Measurements from ENCODE around the gene TCTN3. TPM values are rescaled to one million over a fixed set of nuclear protein-coding genes. Genes with fewer than 3 reads are reported as not detected.
"Not testable (repeated sequence)": the region's sequence is repeated elsewhere in the genome, so short reads cannot be mapped to it uniquely, and the experiment has no call there.

Gene TCTN3
- polyA plus RNA-seq, 1 experiment: 38.0 TPM

GRCh38 chr10:95637911-95638310, 55.8 kb downstream of the TCTN3 start:
- H3K36me3 ChIP-seq (ENCODE audit: control insufficient read depth, insufficient read depth, low read length): peaks cover 35% of the 10 kb centered on the region
- TF ChIP-seq CTCF (IDR thresholded peaks at IDR 0.05; ENCODE audit: insufficient read depth, low read depth, low read length): no peak
- no peaks in the 10 kb centered on the region for H3K27me3 ChIP-seq (ENCODE audit: control insufficient read depth, insufficient read depth, low read length)
- H3K4me3 ChIP-seq (ENCODE audit: low read depth, low read length): no peak overlapping the region
- CTCF ChIA-PET: no interaction called here
- POLR2A ChIA-PET: no interaction called here
- DNase-seq (ENCODE audit: low read depth): no peak

- Histone ChIP-seq H3K36me3 (ENCODE audit: control insufficient read depth, insufficient read depth, low read length) (peaks cover 36% of the 10 kb centered on the region), H3K4me3 (ENCODE audit: low read depth, low read length) (no peak overlapping the region), H3K27me3 (ENCODE audit: control insufficient read depth, insufficient read depth, low read length) (no peaks in the 10 kb centered on the region)
- TF ChIP-seq CTCF (IDR thresholded peaks at IDR 0.05; ENCODE audit: insufficient read depth, low read depth, low read length): no peak
- no peak for DNase-seq (ENCODE audit: low read depth)
- POLR2A ChIA-PET: no interaction called here
- CTCF ChIA-PET: no interaction called here
Observed at GRCh38 chr10:95637140-95637539, 56.6 kb downstream of the TCTN3 start.

- ChIA-PET POLR2A (no interaction called here), CTCF (interaction anchor here (0.9 to 1.6 kb wide), 5 partner anchors 18 to 392 kb away, joined by 3 to 4 read pairs (median 3); partner anchors contain the start of gene TCTN3)
- Histone ChIP-seq H3K27me3 (ENCODE audit: control insufficient read depth, insufficient read depth, low read length) (no peaks in the 10 kb centered on the region), H3K4me3 (ENCODE audit: low read depth, low read length) (no peak overlapping the region), H3K36me3 (ENCODE audit: control insufficient read depth, insufficient read depth, low read length) (peaks cover 29% of the 10 kb centered on the region)
- no peak for TF ChIP-seq CTCF (IDR thresholded peaks at IDR 0.05; ENCODE audit: insufficient read depth, low read depth, low read length)
- no peak for DNase-seq (ENCODE audit: low read depth)
Observed at GRCh38 chr10:95635319-95635733, 58.4 kb downstream of the TCTN3 start.

DNA sequence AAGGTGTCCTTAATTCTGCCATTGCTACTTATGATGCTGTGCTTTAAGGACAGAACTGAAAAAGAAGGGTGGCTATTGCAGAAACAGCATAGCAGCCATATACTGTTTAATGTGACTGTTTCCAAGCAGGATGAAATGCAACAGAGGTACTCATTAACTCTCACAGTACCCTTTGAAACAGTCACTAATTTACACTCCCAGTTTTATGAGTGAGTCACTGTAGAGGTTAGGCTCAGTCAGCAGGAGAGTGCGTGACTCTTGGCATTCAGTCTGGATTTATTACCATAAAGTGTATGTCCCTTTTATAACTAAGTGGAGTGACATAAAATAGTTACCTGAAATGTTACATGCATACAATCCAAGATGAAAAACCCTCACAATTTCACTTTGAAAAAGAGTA, 64.9 kb downstream of the TCTN3 start:
- TF ChIP-seq CTCF (IDR thresholded peaks at IDR 0.05; ENCODE audit: insufficient read depth, low read depth, low read length): no peak
- ChIA-PET POLR2A (no interaction called here), CTCF (no interaction called here)
- Histone ChIP-seq H3K4me3 (ENCODE audit: low read depth, low read length) (no peak overlapping the region), H3K36me3 (ENCODE audit: control insufficient read depth, insufficient read depth, low read length) (peaks cover 26% of the 10 kb centered on the region), H3K27me3 (ENCODE audit: control insufficient read depth, insufficient read depth, low read length) (no peaks in the 10 kb centered on the region)
- no peak for DNase-seq (ENCODE audit: low read depth)

DNA sequence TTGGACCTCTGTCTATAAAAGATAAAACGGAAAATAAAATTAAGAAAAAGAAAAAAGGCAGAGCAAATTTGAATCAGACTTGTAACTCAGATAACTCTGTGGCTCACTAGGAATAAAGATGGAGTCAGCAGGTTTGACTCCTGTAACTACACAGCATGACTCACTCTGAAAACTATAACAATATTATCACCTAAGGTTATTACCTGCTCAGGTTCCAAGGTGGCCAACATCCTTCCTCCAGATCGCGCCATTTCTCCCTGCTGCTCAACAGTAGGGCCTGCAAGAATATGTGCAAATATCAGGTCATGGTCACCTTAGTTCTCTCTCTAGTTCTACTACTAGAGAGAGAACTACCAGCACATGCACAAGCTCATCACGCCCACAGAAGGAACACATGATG, 67.2 kb downstream of the TCTN3 start:
- ChIA-PET POLR2A (no interaction called here), CTCF (no interaction called here)
- H3K4me3 ChIP-seq (ENCODE audit: low read depth, low read length): no peak overlapping the region
- no peak for TF ChIP-seq CTCF (IDR thresholded peaks at IDR 0.05; ENCODE audit: insufficient read depth, low read depth, low read length)
- no peak for DNase-seq (ENCODE audit: low read depth)
- H3K36me3 ChIP-seq (ENCODE audit: control insufficient read depth, insufficient read depth, low read length): peaks cover 21% of the 10 kb centered on the region
- no peaks in the 10 kb centered on the region for H3K27me3 ChIP-seq (ENCODE audit: control insufficient read depth, insufficient read depth, low read length)

DNA sequence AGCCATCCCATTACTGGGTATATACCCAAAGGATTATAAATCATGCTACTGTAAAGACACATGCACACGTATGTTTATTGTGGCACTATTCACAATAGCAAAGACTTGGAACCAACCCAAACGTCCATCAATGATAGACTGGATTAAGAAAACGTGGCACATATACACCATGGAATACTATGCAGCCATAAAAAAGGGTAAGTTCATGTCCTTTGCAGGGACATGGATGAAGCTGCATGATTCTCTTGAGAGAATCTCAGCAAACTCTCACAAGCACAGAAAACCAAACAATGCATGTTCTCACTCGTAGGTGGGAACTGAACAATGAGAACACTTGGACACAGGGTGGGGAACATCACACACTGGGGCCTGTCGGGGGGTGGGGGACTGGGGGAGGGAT, 73.3 kb downstream of the TCTN3 start:
- H3K27me3 ChIP-seq (ENCODE audit: control insufficient read depth, insufficient read depth, low read length); CTCF ChIA-PET; POLR2A ChIA-PET; DNase-seq (ENCODE audit: low read depth); H3K4me3 ChIP-seq (ENCODE audit: low read depth, low read length): not testable (repeated sequence)
- peaks cover 28% of the 10 kb centered on the region for H3K36me3 ChIP-seq (ENCODE audit: control insufficient read depth, insufficient read depth, low read length)
